ENCODE results near the gene CACNA1D.

Gene CACNA1D

DNA sequence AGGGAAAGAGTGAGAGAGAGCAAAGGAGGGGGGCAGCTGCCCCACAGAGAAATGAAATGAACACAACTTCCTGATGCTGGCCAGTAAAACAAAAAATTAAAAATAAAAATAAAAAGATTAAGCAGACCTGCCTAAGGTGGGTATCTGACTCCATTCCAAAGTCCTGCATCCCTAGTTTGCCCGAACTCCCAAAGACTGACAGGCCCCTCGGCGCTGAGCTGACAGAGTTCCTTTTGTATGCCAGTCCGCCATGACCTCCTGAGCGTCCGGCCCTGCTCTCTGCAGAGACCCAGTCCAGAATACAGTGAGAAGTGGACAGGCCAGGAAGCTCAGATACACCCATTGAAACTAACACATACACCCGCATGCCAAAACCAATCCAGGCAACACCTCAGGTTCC is 296.9 kb downstream of the CACNA1D start:
- DNase-seq (ENCODE audit: low spot score), result no peak

GRCh38 chr3:53792866-53793265 is 298.5 kb downstream of the CACNA1D start:
- DNase-seq (ENCODE audit: low spot score), result no peak

DNA sequence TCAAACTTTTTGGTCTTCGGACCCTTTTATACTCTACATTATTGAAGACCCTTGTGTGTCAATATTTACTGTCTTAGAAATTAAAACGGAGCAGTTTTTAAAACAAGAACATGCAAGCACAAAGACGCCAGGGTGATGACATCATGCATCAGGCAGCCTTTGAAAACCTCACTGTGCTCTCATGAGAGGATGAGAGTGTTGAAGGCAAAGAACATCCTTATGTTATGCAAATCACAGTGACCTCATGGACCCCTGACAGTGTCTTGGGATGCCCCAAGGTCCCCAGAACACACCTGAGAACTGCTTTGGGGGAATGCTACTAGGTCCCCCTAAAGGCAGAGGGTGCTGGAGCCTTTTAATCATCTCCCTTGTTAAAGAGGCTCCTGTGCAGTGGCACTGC is 300.2 kb downstream of the CACNA1D start:
- DNase-seq (ENCODE audit: low spot score), result no peak

GRCh38 chr3:53795176-53795575 is 300.8 kb downstream of the CACNA1D start:
- DNase-seq (ENCODE audit: low spot score), result peak; percentile 1

DNA sequence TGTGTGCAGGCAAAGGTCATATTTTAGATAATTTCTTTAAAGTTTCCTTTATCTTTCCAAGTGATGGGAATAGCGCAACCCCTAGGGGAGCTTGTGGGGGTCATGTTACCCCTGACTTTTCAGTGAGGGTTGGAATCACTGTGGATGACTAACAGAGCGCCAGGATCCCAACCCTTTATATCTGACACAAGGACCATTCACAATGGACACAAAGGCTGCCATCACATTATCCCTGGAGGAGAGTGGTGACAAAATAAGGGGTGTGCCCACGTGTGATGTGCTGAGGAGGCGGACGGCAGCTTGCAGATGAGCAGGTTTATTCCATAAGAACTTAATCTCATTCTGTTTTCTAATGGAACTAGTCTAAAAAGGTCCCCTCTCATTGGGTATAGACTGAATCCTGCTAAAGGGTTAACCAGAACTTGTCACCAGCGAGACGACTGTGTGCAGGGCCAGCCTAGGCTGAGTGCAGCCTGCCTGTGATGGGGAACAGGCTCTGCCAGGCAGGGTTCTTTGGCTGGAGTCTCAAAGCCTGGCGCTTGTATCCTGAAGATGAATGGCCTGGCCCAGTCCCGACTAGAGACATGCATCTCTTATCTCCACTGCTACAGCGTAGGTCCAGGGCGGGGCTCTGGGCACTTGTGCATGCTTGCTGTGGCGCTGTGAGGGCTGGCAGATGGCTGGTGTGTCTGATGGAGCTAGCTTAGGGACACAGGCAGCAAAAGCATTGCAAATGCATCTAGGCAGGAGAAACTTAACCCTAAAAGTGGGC is 301.6 kb downstream of the CACNA1D start:
- no peak for DNase-seq (ENCODE audit: low spot score)

GRCh38 chr3:53798144-53798543 is 303.7 kb downstream of the CACNA1D start:
- DNase-seq (ENCODE audit: low spot score), result no peak

DNA sequence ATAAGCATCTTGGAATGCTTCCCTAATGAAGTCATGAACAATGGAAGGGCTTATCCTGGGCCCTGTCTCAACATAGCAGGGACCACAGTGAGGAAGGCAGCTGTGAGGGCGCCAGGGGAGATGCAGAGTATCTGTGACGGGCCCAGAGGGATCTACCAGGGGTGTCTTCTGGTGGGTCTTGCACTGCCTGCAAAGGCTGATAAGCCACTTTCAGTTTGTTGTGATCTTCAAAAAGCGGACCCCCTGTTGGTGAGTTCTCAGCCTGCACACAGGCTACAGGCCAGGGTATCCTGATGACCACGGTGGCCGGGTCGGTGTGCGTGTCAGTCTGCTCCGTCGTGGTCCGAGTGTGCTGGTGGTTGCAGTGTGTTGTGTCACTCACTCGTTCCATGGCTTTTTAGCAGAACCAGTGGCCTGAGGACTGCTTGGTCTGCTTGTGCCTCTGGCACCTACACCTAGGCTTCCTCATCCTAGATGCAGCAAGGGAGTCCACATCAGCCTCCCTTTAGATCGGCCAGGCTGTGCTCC is 305.0 kb downstream of the CACNA1D start:
- DNase-seq (ENCODE audit: low spot score), result no peak

GRCh38 chr3:53800041-53800906 is 305.9 kb downstream of the CACNA1D start:
- no peak for DNase-seq (ENCODE audit: low spot score)

GRCh38 chr3:53801319-53801718 is 306.9 kb downstream of the CACNA1D start:
- no peak for DNase-seq (ENCODE audit: low spot score)

- no peak for DNase-seq (ENCODE audit: low spot score)
These were observed 308.0 kb downstream of the CACNA1D start for GRCh38 chr3:53802256-53802880.

- no peak for DNase-seq (ENCODE audit: low spot score)
These were observed 308.9 kb downstream of the CACNA1D start for GRCh38 chr3:53803124-53803815.

DNA sequence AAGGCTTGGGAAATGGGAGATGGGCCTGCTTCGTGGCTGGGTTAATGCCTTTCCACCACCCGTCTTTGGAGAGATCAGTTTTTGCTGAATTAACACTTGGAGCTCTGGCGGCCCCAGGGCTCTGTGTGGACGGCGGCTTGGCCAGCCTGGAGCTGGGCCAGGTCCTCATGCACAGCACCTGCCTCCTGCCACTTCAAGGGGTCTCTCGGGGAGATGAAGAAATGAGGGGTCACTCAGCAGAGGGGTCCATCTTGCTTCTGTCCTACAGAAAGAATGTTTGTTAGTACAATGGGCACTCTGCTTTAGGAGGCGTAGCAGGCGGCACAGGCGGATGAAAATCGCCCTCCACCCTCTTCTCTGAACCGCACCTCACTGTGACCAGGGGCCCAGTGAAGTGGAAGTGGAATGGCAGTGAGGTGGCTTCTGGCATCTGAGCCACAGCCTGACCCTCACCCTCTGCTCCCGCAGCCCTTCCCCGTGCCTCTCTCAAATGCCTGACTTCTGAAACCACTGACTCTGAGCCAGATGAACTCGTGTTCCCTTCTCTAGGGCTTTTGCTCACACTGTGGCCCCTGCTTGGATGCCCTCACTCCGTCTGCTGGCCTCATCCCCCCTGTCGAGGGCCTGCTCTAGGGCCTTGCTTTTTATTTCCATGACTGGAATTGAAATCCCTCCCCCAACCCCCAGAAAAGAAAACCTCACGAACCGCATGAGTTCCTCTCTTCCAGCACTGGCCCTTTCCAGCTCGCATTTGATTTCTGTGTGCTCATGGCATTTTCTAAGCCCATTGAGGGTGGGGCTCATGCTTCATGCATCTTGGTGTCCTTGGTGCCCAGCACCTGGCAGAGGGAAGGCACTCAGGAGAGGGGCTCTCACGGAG is 309.6 kb downstream of the CACNA1D start:
- no peak for DNase-seq (ENCODE audit: low spot score)

- DNase-seq (ENCODE audit: low spot score), result peak; percentile 55
These were observed 310.5 kb downstream of the CACNA1D start for GRCh38 chr3:53804697-53805462.

- DNase-seq (ENCODE audit: low spot score), result no peak
These were observed 311.2 kb downstream of the CACNA1D start for GRCh38 chr3:53805463-53806159.

GRCh38 chr3:53806182-53807116 is 312.0 kb downstream of the CACNA1D start:
- DNase-seq (ENCODE audit: low spot score), result peak; percentile 58

GRCh38 chr3:53807117-53807810 is 312.9 kb downstream of the CACNA1D start:
- DNase-seq (ENCODE audit: low spot score), result no peak

DNA sequence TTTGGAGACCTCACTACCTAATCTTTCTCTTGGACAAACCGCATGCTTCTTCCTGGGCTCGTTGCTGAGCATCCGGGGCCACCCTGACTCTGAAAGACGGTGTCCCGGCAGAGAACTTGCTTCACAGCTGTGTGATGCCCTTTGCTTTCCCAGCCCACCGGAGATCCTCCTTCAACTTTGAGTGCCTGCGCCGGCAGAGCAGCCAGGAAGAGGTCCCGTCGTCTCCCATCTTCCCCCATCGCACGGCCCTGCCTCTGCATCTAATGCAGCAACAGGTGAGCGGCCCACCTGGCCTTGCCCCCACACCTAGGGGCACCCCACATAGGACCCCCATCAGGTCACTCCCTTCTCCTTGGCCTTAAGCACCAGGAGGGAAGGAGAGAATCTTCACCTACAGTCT is 314.1 kb downstream of the CACNA1D start:
- DNase-seq (ENCODE audit: low spot score), result no peak

DNA sequence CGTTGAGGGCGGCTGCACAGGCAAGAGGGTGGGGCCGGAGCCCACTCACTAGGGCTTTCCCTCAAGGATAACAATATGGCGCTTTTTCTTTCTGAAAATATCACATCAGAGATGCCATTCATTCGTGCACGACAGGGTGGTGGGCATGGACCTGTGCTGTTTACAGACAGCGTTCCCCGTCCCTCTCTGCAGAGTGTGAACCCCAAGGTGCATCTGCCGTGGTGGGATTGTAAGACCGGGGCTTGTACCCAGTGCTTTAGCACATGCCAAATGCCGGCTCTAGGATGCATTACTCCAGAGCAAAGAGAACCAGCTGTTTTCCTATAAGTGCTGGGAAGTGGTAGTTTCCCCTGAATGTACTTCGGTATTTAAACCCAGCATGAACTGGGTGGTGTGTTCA is 314.9 kb downstream of the CACNA1D start:
- no peak for DNase-seq (ENCODE audit: low spot score)
